Mammary epithelial cell (primary cell): ENCODE data around the gene STIM2.

ENCODE experiments used
- CTCF ChIP-seq, 2 donors: IDR thresholded peaks in 1 of 2; conservative IDR thresholded peaks in 1 of 2; 2 replicates each; pipeline ENCODE4 v1.5.1; 2011 to 2012; ENCODE audit warnings: inconsistent platforms in 2 of 2, low read length in 2 of 2, mild to moderate bottlenecking in 2 of 2, control low read depth in 1 of 2, low read depth in 1 of 2; ENCODE audit not compliant: insufficient read depth in 1 of 2; ENCODE audit errors: extremely low read depth in 1 of 2
- EZH2 ChIP-seq: IDR thresholded peaks from 2 replicates; pipeline ENCODE4 v1.6.1; 2012; ENCODE audit warnings: low read length, inconsistent platforms, borderline replicate concordance

GRCh38 chr4:26992657-26993361, 132.2 kb downstream of the STIM2 start:
- TF ChIP-seq EZH2 (no peak), CTCF (conservative IDR thresholded peaks at IDR 0.05 in 1 of 2, IDR thresholded peaks at IDR 0.05 in 1 of 2; ENCODE audit: extremely low read depth in 1 of 2, insufficient read depth in 1 of 2, low read depth in 1 of 2, low read length in 2 of 2) (no peak)
